Lower lobe of right lung (tissue), 2 donors: Measurements from ENCODE around the gene DCAF16. TPM values are rescaled to one million over a fixed set of nuclear protein-coding genes. Genes with fewer than 3 reads are reported as not detected.
A peak's percentile ranks its signal among the peaks of the same experiment; 100 is the strongest.

Experiments used
- ATAC-seq, 2 donors: fragments of 200-7000 bp; cut with Tn5 transposase; one replicate each; pipeline ENCODE4 v1.9.1; 2020 to 2022; ENCODE audit warnings: mild to moderate bottlenecking in 2 of 2, moderate library complexity in 2 of 2
- DNase-seq: peaks from one replicate; pipeline ENCODE4 v3.0.0-alpha.2; 2020
- H3K27ac ChIP-seq: fragments of 200-600 bp; one replicate; pipeline ENCODE4 v1.8.0; 2022
- H3K27me3 ChIP-seq: fragments of 200-600 bp; one replicate; pipeline ENCODE4 v1.8.0; 2022; ENCODE audit warnings: low read depth
- H3K36me3 ChIP-seq: fragments of 200-600 bp; one replicate; pipeline ENCODE4 v1.8.0; 2022; ENCODE audit warnings: mild to moderate bottlenecking
- H3K4me1 ChIP-seq: fragments of 200-600 bp; one replicate; pipeline ENCODE4 v1.8.0; 2022
- H3K4me3 ChIP-seq: fragments of 200-600 bp; one replicate; pipeline ENCODE4 v1.8.0; 2022; ENCODE audit warnings: mild to moderate bottlenecking
- H3K9me3 ChIP-seq: fragments of 200-600 bp; one replicate; pipeline ENCODE4 v1.8.0; 2022
- intact Hi-C: fragments of 100-400 bp; cut with DNase I; formaldehyde crosslinking; loops from one replicate; pipeline ENCODE4 v1.11.0; 2022
- total RNA-seq: library from RNA; stranded (reverse); fragmentation: NEBNext Ultra II Directional; extraction: Animal tissue kit (Norgen Biotek cat#: 25700); gene quantifications from one replicate; pipeline ENCODE4 v1.2.1, GENCODE V29; 2021
- TF ChIP-seq, protein P1 (sequence below): fragments of 200-600 bp; IDR thresholded peaks from one replicate; pipeline ENCODE4 v1.8.0; 2022; ENCODE audit warnings: antibody characterized with exemption, mild to moderate bottlenecking
- donor health status: DM: no; HTN: yes; CAD: no; lungs with severe emphysema.

Gene DCAF16
- total RNA-seq, 1 donor from 2014 or later = 26.1 TPM

DNA sequence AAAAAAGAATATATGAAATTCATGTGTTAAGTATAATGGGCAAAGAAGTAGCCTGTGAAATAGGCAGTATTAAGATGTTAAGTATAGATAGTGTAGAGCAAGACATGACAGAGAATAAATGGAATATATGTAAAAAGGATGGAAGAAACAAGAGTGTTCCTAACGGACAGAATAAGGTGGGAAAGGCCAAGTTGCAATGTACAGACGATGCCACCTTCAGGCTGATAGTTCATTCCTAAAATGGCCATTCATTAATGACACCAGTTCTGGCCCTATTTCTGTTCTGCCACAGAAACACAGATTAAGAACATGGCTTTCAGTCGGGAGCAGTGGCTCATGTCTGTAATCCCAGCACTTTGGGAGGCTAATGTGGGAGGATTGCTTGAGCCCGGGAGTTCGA lies 24.7 kb downstream of the DCAF16 start:
- TF ChIP-seq, protein P1, sequence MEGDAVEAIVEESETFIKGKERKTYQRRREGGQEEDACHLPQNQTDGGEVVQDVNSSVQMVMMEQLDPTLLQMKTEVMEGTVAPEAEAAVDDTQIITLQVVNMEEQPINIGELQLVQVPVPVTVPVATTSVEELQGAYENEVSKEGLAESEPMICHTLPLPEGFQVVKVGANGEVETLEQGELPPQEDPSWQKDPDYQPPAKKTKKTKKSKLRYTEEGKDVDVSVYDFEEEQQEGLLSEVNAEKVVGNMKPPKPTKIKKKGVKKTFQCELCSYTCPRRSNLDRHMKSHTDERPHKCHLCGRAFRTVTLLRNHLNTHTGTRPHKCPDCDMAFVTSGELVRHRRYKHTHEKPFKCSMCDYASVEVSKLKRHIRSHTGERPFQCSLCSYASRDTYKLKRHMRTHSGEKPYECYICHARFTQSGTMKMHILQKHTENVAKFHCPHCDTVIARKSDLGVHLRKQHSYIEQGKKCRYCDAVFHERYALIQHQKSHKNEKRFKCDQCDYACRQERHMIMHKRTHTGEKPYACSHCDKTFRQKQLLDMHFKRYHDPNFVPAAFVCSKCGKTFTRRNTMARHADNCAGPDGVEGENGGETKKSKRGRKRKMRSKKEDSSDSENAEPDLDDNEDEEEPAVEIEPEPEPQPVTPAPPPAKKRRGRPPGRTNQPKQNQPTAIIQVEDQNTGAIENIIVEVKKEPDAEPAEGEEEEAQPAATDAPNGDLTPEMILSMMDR = no peak
- H3K4me3 ChIP-seq = no peak overlapping the region
- peaks cover 12% of the 10 kb centered on the region for H3K4me1 ChIP-seq
- H3K9me3 ChIP-seq = no peaks in the 10 kb centered on the region
- DNase-seq = no peak
- H3K27me3 ChIP-seq = peaks cover 15% of the 10 kb centered on the region
- intact Hi-C loops = no loop called here
- no peaks in the 10 kb centered on the region for H3K36me3 ChIP-seq
- no peak for ATAC-seq
- H3K27ac ChIP-seq = no peak overlapping the region

DNA sequence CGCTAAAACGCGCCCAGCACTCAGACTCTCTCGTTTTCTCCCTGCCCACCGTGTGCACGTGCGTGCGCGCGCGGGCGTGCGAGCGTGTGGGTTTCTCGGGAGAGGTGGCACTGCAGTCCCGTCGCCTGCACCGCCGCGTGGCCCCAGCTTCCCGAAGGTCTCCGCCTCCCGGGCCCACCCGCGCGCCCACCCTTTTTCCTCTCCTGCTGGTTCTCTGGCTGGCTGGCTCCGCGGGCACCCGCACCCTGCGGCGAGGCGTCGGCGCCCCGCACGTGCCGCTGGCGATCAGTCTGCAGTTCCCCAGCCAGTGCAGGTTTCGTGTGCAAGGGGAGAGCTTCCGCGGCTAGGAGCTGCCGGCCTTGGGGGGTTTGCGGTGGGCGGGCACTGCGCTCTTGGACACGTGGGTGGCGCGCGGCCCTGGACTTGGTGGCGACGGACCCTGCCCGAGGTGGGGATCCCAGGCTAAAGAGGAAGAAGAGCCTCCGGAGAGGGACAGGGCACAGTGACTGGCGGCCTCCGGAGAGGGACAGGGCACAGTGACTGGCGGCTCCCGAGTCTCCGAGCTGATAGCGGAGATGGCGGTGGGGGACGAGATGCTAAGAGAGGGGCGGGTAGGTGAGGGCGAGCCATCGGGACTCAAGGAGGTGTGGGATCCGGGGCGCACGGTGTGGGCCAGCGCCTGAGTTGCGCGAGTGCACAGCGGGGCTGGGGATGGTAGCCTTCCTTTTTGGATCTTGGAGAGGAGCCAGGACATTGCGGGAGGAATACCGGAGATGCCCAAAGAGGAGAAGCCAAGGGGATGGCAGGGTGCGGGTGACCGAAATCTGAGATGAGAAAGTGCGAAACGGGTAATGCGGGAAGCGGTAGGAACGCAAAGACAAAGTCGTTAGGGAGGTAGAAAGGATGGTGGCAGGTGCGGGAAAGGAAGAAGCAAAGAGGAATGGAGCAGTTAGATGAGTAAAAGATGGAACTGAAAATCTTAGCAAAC lies 29.0 kb downstream of the DCAF16 start, which contains the start of gene FAM184B:
TSS of gene FAM184B (minus strand) at position 322 of the 988 bp plus-strand sequence. CDS start 322 bp downstream, outside the sequence.
- ATAC-seq = peak; percentile 53 to 61
- Histone ChIP-seq H3K4me1 (peaks cover 20% of the 10 kb centered on the region), H3K36me3 (no peaks in the 10 kb centered on the region), H3K4me3 (peak within 1 kb of the TSS; percentile 46), H3K9me3 (no peaks in the 10 kb centered on the region), H3K27ac (no peak within 1 kb of the TSS), H3K27me3 (peaks cover 26% of the 10 kb centered on the region)
- DNase-seq = no peak
- TF ChIP-seq, protein P1 = no peak
- intact Hi-C loops = no loop called here

DNA sequence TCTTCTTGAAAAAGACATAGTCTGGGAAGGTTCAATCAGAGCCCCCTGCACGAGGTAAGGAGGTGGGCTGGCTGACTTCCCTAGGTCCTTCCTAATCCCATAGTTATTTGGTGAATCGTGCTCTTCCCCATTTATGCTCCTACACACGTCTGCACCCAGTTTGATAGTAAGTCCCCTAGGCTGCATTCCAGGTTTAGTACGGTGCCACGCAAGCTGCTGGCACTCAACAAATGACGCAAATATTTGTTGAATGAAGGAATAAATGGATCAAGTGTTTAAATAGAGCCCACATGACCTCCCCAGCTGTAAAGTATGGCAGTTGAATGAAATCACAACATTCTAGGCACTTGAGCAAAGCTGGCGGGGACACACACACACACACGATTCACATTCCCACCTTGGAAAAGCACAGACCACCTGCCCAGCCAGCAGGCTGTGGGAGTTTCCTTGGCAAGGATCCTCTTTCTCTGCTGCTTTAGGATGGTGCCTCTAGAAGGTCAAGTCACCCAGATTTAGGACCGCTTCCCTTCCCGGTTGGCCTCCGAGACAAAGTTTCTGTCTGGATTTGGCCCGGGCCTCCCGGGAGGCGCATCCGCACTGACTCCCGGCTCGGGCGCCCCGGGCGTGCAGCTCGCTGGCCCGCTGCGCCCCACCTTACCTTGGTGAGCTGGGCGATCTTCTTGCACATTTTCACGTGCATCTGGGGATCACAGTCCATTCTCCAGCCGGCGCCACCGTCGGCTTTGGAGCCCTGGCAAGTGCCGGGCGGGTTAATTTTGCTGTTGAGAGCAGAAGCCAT lies 29.9 kb downstream of the DCAF16 start:
- peak overlapping the region; percentile 46 for H3K4me3 ChIP-seq
- intact Hi-C loops = no loop called here
- peaks cover 20% of the 10 kb centered on the region for H3K4me1 ChIP-seq
- no peak overlapping the region for H3K27ac ChIP-seq
- peaks cover 26% of the 10 kb centered on the region for H3K27me3 ChIP-seq
- no peaks in the 10 kb centered on the region for H3K9me3 ChIP-seq
- ATAC-seq = peak; percentile 86 to 93
- no peak for DNase-seq
- H3K36me3 ChIP-seq = no peaks in the 10 kb centered on the region
- TF ChIP-seq, protein P1 = no peak

DNA sequence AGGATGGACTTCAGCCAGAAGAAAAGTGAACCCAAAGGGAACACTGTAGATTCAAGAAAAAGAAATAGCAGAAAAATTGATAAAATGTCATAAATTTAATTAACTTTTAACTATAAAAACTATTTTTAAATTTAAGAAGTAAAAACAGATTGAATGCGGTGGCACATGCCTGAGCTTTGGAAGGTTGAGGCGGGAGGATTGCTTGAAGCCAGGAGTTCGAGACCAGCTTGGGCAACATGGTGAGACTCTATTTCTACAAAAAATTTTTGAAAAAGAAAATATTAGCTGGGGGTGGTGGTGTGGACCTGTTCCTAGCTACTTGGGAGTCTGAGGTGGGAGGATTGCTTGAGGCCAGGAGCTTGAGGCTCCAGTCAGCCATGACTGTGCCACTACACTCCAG lies 32.1 kb downstream of the DCAF16 start:
- Histone ChIP-seq H3K36me3 (no peaks in the 10 kb centered on the region), H3K4me3 (no peak overlapping the region), H3K4me1 (peaks cover 20% of the 10 kb centered on the region), H3K27me3 (peaks cover 26% of the 10 kb centered on the region), H3K9me3 (no peaks in the 10 kb centered on the region), H3K27ac (no peak overlapping the region)
- intact Hi-C loops = no loop called here
- no peak for ATAC-seq
- DNase-seq = no peak
- TF ChIP-seq, protein P1 = no peak

DNA sequence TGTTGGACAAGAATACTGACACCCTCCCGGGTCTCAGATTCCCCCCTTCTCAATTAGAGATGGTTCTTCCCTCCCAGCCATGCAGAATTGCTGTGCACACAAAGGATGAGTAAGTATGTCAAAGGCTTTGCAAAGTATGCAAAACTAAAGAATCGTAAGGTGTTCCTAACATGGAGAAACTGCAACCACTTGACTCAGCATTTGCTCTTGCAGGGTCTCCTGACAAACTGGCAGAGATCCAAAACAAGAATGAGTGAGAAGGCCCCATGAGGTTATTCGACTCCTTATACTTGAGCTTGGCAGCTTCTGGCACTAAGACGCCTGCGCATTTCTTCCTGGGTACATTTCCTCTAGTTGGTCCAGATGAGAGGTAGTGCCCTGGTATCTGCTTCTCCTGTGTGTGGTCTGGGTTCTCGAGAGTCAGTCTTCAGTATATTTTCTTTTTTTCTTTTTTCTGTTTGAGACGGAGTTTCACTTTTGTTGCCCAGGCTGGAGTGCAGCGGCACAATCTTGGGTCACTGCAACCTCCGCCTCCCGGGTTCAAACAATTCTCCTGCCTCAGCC lies 37.3 kb downstream of the DCAF16 start:
- intact Hi-C loops = no loop called here
- Histone ChIP-seq H3K27me3 (no peaks in the 10 kb centered on the region), H3K27ac (no peak overlapping the region), H3K36me3 (no peaks in the 10 kb centered on the region), H3K4me3 (no peak overlapping the region), H3K9me3 (no peaks in the 10 kb centered on the region), H3K4me1 (no peaks in the 10 kb centered on the region)
- TF ChIP-seq, protein P1 = no peak
- DNase-seq (no peak), ATAC-seq (no peak)
